ENCODE measurements around the gene TOP1.

The TOP1 gene

DNA sequence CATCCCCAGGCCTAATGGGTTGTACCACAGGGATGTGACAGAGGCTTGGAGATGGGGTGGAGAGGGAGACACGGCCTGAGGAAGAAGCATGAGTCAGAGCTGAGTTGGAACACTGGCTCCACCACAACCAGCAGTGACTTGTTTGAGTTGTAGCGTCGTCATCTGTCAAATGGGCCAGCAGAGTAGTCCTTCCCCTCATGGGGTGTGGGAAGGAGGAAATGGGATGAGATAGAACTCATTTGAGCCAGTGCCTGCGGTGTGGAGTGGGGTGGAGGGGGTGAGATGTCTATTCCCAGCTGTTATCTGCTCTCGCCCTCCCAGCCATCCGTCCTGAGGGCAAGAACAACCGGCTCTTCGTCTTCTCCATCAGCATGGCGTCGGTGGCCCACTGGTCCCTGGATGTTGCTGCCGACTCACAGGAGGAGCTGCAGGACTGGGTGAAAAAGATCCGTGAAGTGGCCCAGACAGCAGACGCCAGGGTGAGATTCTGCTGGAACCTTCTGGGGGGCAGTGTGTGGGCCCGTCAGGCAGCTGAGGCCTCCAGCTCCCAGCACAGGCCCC lies 141.2 kb downstream of the TOP1 start:
- no peak for DNase-seq (ENCODE audit: low read depth)

GRCh38 chr20:41170386-41171105 lies 141.9 kb downstream of the TOP1 start:
- DNase-seq (ENCODE audit: low read depth): no peak

DNA sequence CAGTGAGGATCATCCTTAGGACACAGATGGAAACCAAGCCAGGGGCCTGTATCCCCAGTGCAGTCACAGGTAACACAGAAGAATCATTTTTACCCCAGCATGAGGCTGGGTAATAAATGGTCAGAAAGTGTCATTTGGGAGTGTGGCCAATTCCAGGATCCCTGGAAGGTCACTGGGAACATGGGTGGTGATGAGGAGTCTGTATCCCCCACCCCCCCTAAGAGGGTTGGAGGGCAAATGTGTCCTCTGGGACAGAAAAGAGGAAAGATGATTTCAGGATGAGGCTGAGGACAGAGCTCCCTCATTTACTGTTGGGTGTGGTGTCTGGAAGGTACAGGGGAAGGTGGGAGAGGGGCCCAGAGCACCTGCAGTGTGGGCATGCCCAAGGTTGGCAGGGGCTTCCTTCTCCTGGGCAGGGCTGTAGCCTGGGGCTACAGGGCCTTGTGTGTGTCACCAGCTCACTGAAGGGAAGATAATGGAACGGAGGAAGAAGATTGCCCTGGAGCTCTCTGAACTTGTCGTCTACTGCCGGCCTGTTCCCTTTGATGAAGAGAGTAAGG lies 143.2 kb downstream of the TOP1 start:
- DNase-seq (ENCODE audit: low read depth): no peak

DNA sequence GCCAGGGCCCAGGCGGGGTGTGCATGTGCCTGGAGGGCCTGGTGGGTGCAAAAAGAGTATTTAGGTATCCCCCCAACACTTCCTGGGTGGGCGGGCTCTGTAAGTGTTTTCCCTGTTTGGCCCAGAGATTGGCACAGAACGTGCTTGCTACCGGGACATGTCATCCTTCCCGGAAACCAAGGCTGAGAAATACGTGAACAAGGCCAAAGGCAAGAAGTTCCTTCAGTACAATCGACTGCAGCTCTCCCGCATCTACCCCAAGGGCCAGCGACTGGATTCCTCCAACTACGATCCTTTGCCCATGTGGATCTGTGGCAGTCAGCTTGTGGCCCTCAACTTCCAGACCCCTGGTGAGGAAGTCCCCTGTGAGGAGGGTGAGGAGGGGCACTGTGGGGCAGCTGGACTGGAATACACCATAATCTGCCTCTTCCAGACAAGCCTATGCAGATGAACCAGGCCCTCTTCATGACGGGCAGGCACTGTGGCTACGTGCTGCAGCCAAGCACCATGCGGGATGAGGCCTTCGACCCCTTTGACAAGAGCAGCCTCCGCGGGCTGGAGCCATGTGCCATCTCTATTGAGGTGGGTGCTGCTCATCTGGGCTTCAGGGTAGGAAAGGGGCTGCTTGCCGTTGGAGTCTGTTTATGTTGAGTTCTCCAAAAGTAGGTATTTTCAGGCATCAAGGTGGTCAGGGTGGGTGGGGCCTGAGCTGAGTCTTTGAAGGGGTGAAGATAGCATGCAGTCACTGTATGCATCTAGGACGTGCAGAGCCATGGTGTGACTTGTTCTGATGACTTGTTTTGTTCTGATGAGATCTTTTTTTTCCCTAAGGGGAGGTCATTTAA lies 143.9 kb downstream of the TOP1 start:
- no peak for DNase-seq (ENCODE audit: low read depth)

GRCh38 chr20:41173161-41173721 lies 144.6 kb downstream of the TOP1 start:
- peak; percentile 41 for DNase-seq (ENCODE audit: low read depth)

DNA sequence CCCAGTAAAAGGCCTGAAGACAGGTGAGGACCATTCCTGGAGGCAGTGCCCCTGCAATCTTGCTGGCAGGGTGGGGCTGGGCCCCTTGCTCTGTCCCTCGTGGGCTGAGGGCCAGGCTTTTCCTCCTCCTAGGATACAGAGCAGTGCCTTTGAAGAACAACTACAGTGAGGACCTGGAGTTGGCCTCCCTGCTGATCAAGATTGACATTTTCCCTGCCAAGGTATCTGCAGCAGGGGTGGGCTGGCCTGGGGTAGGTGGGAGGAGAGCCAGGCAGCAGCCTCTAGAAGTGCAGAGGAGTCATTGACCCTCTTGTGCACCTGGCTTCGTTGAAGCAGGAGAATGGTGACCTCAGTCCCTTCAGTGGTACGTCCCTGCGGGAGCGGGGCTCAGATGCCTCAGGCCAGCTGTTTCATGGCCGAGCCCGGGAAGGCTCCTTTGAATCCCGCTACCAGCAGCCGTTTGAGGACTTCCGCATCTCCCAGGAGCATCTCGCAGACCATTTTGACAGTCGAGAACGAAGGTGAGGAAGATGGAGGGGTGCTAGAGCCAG lies 145.2 kb downstream of the TOP1 start:
- no peak for DNase-seq (ENCODE audit: low read depth)
